AG09309 (cell line): ENCODE results near the gene TIPIN.
"Not testable (repeated sequence)": the region's sequence is repeated elsewhere in the genome, so short reads cannot be mapped to it uniquely, and the experiment has no call there.

Experiments
- DNase-seq: peaks from one replicate; pipeline ENCODE4 v3.0.0-alpha.2; 2010; ENCODE audit warnings: low read depth
- H3K4me3 ChIP-seq: 2 replicates; pipeline ENCODE4 v1.5.1; 2011; ENCODE audit warnings: mild to moderate bottlenecking, low read depth, low read length, moderate library complexity; ENCODE audit not compliant: control insufficient read depth
- TF ChIP-seq, protein P1 (sequence below): IDR thresholded peaks from 2 replicates; pipeline ENCODE4 v1.5.1; 2011; ENCODE audit warnings: mild to moderate bottlenecking, low read depth, low read length, inconsistent platforms; ENCODE audit not compliant: insufficient read depth, control insufficient read depth; ENCODE audit errors: missing control alignments

TIPIN gene

DNA sequence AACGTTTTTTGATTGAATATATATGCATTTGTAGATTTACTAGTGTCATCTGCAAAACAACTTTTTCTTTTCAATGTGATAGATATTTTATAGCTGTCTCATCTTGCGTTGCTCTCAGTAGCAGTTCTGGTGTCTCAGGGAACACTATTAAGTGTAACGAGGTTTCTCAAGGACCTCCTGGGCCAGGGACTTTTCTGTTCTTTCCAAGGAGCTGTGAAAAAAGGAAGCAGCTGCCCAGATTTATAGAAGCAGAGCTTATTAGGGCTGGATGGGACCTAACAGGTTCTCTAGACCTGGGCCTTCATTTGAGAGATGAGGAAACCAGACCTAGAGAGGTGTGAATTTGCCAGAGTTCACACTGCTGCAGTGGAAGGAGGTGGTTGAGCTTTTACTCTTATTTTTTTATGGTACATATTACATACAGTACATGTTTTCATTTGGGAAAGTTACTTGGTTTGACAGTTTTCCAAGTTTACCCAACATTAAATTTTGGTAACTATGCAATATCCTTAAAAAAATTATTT is 46.3 kb upstream of the TIPIN start:
- TF ChIP-seq, protein P1, sequence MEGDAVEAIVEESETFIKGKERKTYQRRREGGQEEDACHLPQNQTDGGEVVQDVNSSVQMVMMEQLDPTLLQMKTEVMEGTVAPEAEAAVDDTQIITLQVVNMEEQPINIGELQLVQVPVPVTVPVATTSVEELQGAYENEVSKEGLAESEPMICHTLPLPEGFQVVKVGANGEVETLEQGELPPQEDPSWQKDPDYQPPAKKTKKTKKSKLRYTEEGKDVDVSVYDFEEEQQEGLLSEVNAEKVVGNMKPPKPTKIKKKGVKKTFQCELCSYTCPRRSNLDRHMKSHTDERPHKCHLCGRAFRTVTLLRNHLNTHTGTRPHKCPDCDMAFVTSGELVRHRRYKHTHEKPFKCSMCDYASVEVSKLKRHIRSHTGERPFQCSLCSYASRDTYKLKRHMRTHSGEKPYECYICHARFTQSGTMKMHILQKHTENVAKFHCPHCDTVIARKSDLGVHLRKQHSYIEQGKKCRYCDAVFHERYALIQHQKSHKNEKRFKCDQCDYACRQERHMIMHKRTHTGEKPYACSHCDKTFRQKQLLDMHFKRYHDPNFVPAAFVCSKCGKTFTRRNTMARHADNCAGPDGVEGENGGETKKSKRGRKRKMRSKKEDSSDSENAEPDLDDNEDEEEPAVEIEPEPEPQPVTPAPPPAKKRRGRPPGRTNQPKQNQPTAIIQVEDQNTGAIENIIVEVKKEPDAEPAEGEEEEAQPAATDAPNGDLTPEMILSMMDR = no peak
- no peak overlapping the region for H3K4me3 ChIP-seq
- DNase-seq = no peak

DNA sequence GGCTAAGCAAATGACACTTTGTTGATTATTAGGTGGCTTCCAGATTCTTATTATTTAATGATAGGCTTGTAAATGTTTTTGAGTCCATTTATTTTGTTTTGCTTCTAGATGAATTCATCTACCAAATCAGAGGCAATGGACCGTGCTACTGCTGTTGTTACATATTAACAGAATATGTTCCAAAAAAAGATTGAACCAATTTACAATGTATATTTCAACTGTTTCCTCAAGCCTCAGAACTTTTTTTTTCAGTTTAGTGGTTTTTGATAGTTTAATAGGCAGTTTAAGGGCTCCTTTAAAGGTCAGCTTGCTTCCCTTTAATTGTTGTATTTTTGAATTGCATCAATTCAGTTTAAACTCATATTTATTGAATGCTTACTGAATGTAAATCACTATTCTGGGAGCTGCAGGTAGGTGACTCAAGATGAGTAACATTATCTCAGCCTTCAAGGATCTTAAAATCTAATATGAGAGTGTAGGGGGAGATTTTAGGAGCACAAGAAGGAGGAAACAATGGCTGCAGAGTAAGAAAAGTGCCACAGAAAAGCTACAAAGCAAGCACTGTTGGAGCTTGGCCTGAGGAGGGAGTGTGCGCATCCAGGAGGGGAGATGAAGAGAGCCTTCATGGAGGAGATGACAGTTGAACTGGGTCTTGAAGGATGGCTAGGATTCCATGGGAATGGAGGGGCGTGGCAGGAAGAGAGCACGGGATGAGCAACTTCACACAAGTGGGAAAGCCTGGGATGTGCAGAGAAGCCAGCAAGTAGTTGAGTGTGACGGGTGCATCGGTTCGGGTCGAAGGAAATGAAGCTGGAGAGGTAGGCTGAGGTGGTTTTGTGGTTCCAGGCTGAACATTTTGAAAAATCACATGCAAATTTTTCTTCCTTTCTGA is 44.9 kb upstream of the TIPIN start:
- DNase-seq = no peak
- TF ChIP-seq, protein P1 = no peak
- no peak overlapping the region for H3K4me3 ChIP-seq

DNA sequence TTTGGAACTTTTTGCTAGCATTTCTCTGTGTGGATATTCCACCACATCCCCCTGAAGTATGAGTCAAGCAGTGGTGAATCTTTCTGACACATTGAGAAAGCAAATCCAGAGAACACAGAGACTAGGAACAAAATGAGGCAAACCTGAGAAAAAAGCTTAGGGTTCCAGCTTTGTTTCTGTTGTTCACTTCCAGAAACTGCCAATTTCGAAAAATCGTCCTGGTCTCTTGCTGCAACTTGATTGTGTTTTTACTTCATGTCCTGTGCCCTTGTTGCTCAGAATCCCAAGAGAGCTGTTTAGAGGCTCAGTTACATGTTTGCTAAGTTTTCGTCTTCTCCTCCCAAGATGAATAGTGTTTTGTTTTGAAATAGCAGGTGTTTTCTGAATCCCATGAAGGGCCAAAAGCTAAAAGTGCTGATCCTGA is 43.9 kb upstream of the TIPIN start:
- TF ChIP-seq, protein P1 = no peak
- DNase-seq = no peak
- no peak overlapping the region for H3K4me3 ChIP-seq

DNA sequence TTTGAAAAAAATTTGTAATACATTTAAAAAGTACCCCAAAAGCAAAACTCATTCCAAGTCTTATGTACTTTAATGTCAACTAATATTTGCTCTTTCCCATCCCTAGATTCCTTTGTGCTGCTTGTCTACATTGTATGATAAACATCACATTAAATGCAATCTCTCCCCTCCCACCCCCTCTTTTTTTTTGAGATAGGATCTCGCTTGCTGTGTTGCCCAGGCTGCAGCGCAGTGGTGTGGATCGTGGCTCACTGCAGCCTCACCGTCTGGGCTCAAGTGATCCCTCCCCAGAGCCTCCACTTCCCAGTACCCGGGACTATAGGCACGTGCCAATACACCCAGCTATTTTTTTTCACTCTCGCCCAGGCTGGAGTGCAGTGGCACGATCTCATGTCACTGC is 42.8 kb upstream of the TIPIN start:
- TF ChIP-seq, protein P1 = no peak
- no peak for DNase-seq

DNA sequence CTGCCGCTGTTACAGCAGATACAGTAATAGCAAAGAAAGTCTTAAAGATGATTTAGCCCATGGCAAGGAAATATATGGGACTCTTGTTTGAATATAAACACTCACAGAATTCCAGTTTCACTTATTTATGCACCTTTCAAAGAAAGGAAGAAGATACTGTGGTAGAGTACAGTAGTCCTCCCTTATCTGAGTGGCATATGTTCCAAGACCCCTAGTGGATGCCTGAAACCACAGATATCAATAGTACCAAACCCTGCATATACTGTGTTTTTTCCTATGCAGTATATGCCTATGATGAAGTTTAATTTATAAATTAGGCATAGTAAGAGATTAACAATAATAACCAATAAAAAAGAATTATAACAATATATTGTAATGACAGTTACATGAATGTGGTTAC is 38.4 kb upstream of the TIPIN start:
- no peak for DNase-seq

More for the DNA sequence above, 42.8 kb upstream of the TIPIN start:
- no peak overlapping the region for H3K4me3 ChIP-seq

DNA sequence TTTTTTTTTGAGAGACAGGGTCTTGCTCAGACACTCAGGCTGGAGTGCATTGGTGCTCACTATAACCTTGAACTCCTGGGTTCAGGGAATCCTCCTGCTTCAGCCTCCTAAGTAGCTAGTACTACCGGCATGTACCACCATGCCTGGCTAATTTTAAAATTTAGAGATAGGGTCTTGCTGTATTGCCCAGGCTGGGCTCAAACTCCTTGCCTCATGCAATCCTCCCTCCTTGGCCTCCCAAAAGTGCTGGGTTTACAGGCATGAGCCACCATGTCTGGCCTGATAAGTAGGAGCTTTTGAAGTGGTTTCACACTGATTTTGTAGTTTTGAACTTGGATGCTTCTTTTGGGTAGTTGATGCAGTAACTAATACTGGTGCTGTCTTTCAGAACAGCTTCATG is 38.0 kb upstream of the TIPIN start:
- H3K4me3 ChIP-seq = no peak overlapping the region
- no peak for DNase-seq
- TF ChIP-seq, protein P1 = no peak

More for the DNA sequence above, 38.4 kb upstream of the TIPIN start:
- TF ChIP-seq, protein P1 = no peak
- H3K4me3 ChIP-seq = no peak overlapping the region

DNA sequence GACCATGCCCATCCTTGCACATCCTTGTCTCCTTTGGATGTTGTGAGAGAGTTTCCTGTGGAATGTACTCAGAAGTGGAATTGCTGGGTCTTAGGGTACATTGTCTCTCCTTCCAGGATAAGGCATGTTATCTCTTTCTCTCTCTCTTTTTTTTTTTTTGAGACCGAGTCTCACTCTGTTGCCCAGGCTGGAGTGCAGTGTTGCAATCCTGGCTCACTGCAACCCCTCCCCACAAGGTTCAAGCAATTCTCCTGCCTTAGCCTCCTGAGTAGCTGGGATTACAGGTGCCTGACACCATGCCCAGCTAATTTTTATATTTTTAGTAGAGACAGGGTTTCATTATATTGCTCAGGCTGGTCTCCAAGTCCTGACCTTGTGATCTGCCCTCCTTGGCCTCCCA is 36.6 kb upstream of the TIPIN start:
- not testable (repeated sequence) for DNase-seq

More for the DNA sequence above, 36.6 kb upstream of the TIPIN start:
- H3K4me3 ChIP-seq = not testable (repeated sequence)
